ENCODE measurements around the gene AIPL1.

- no peak for TF ChIP-seq POLR2A (IDR thresholded peaks at IDR 0.05)
- TF ChIP-seq POLR2AphosphoS5 (IDR thresholded peaks at IDR 0.05), result no peak
These were observed 26.6 kb downstream of the AIPL1 start for GRCh38 chr17:6408276-6408675.
